PFSK-1 (cell line): Measurements from ENCODE around the gene MGAT4C.

Source experiments
- FOXP2 ChIP-seq: optimal IDR thresholded peaks from 2 replicates; pipeline ENCODE3; 2011; ENCODE audit warnings: borderline replicate concordance, control low read depth, inconsistent platforms; ENCODE audit not compliant: insufficient read depth; ENCODE audit errors: extremely low read length, extremely low read depth
- POLR2AphosphoS5 ChIP-seq: IDR thresholded peaks from 2 replicates; pipeline ENCODE4 v1.6.1; 2012; ENCODE audit warnings: low read depth, mild to moderate bottlenecking, control low read depth, low read length, moderate library complexity
- REST ChIP-seq, 2 experiments: IDR thresholded peaks; 2 replicates each; pipeline versions ENCODE4 v1.6.1 to v1.8.0; 2011 to 2012; ENCODE audit warnings: low read depth in 2 of 2, low read length in 2 of 2, control low read depth in 1 of 2, inconsistent platforms in 1 of 2, mild to moderate bottlenecking in 1 of 2, moderate library complexity in 1 of 2; ENCODE audit not compliant: insufficient read depth in 1 of 2
- SIN3A ChIP-seq: IDR thresholded peaks from 2 replicates; pipeline ENCODE4 v1.6.1; 2012; ENCODE audit warnings: mild to moderate bottlenecking, low read length, moderate library complexity, borderline replicate concordance; ENCODE audit not compliant: insufficient read depth
- TAF1 ChIP-seq: IDR thresholded peaks from 2 replicates; pipeline ENCODE4 v1.6.1; 2012; ENCODE audit warnings: low read length, control low read depth, borderline replicate concordance; ENCODE audit not compliant: insufficient read depth

Gene MGAT4C

GRCh38 chr12:86145156-86145555, 111.0 kb downstream of the MGAT4C start:
- TF ChIP-seq FOXP2 (no peak), TAF1 (no peak), REST (IDR thresholded peaks at IDR 0.05; ENCODE audit: insufficient read depth in 1 of 2, low read depth in 2 of 2, low read length in 2 of 2) (no peak), SIN3A (no peak), POLR2AphosphoS5 (no peak)

DNA sequence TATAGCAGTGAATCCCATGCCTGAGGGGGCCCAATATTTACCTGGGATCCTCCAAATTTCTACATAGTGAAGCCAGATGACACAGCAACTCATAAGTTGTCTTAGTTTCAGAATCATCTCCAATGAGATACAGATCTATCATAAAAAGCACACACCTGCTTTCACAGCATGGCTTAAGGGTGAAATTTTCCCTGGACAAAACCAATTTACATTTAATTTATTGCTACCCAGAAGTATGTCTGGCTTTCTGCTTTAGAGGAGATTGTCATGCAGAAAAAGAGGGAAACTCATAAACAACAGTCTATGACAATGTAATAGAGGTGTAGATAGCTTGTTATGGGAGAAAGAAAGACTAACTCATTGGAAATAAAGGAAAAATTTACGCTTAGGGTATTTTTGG, 113.0 kb downstream of the MGAT4C start:
- TF ChIP-seq TAF1 (no peak), FOXP2 (no peak), POLR2AphosphoS5 (no peak)

DNA sequence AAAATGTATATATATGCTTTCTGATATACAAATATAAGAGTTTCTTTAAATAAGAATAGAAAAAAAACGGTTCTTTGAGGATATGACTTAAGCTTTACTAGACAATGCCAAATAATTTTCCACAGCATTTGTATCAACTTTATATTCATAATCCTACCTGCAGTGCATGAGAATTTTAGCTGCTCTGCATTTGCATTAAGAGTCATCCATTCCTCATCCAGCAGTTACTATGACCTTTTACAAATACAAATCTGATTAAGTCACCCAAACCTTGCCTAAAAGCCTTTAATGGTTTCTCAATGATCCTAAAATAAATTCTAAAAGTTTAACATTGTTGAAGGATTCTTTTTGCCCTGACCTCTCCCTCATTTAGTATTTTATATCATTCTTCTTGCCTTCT, 116.5 kb downstream of the MGAT4C start:
- TF ChIP-seq REST (IDR thresholded peaks at IDR 0.05; ENCODE audit: insufficient read depth in 1 of 2, low read depth in 2 of 2, low read length in 2 of 2) (no peak), SIN3A (no peak), TAF1 (no peak), FOXP2 (no peak), POLR2AphosphoS5 (no peak)

DNA sequence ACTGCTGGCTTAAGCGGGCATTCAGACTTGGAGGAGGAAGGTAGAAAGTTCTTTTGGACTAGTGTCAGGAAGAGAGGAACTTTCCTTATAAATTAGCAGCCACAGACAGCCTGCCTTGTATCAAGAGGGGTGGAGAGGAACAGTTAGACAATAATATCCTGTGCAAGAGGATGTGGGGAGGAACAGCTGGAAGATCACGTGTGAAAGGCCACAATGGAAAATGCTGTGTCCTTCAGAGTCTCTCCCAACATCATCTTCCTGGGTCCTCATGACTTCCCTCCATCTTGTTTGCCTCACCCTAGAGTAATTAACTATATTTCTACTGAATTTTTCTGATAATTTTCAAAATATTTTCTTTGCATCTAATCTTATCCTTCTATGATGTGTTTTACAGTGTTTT, 117.4 kb downstream of the MGAT4C start:
- TF ChIP-seq FOXP2: no peak
- TF ChIP-seq POLR2AphosphoS5: no peak
- no peak for TF ChIP-seq SIN3A
- TF ChIP-seq TAF1: no peak
- no peak for TF ChIP-seq REST (IDR thresholded peaks at IDR 0.05; ENCODE audit: insufficient read depth in 1 of 2, low read depth in 2 of 2, low read length in 2 of 2)

GRCh38 chr12:86137936-86138335, 118.3 kb downstream of the MGAT4C start:
- TF ChIP-seq SIN3A: no peak
- TF ChIP-seq TAF1: no peak
- TF ChIP-seq REST (IDR thresholded peaks at IDR 0.05; ENCODE audit: insufficient read depth in 1 of 2, low read depth in 2 of 2, low read length in 2 of 2): no peak
- TF ChIP-seq FOXP2: no peak
- no peak for TF ChIP-seq POLR2AphosphoS5
